ENCODE measurements around the gene DNAJC11.

GRCh38 chr1:6732942-6733341 lies 31.3 kb upstream of the DNAJC11 start:
- no peak for TF ChIP-seq CTCF (conservative IDR thresholded peaks at IDR 0.05 in 1 of 2, IDR thresholded peaks at IDR 0.05 in 1 of 2; ENCODE audit: extremely low read depth in 1 of 2, insufficient read depth in 1 of 2, low read depth in 1 of 2, low read length in 2 of 2)
- no peak for TF ChIP-seq EZH2 (IDR thresholded peaks at IDR 0.05; ENCODE audit: borderline replicate concordance, low read length)

All from mammary epithelial cell (primary cell).